GM21825 (cell line): ENCODE results near the gene MYL5.
"Not testable (repeated sequence)": the region's sequence is repeated elsewhere in the genome, so short reads cannot be mapped to it uniquely, and the experiment has no call there.

ENCODE experiments used
- ATAC-seq: cut with Tn5 transposase; IDR thresholded peaks from one replicate; pipeline ENCODE4 v1.9.1; 2021; ENCODE audit warnings: mild to moderate bottlenecking, moderate library complexity; ENCODE audit not compliant: unreplicated experiment

The MYL5 gene

DNA sequence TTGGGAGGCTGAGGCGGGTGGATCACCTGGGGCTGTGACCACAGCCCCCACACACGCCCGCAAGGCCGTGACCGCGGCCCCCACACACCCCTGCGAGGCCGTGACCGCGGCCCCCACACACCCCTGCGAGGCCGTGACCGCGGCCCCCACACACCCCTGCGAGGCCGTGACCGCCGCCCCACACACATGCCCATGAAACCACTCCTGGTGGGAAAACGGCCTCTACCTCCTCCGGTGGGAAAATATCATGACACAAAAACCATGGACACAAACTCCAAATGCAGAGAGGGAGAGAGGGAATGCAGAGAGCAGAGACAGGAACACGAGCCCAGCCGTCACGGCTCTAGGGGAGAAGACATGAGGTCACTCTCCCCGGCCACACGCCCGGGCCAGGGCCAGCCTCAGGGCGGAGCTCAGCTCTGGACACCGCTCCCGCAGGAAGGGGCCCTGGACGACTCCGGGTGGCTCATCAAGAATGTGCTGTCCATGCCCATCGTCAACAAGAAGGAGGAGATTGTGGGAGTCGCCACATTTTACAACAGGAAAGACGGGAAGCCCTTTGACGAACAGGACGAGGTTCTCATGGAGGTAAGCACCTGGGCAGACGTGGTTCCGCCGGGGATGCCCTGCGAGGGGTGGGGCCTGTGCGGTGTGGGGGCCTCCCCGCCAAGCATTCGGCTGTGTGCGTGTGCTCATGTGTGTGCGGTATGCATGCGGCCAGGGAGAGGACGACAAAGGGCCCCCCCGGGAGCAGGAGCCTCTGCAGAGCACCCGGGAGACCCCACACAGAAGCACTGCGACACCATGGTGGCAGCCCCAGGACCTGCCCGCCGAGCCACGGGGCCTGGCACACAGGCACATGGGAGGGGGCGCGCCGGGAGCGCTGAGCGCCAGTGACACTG is 17.7 kb upstream of the MYL5 start:
- no peak for ATAC-seq

DNA sequence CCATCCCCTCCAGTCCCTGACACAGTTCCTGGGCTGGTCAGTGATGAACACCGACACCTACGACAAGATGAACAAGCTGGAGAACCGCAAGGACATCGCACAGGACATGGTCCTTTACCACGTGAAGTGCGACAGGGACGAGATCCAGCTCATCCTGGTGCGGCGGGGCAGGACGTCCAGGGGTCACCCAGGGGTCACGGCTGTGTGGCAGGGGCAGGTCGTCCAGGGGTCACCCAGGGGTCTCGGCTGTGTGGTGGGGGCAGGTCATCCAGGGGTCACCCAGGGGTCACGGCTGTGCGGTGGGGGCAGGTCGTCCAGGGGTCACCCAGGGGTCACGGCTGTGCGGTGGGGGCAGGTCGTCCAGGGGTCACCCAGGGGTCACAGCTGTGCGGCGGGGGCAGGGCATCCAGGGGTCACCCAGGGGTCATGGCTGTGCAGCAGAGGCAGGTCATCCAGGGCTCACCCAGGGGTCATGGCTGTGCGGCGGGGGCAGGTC is 17.0 kb upstream of the MYL5 start:
- no peak for ATAC-seq

GRCh38 chr4:657834-658667 is 16.3 kb upstream of the MYL5 start:
- ATAC-seq = no peak

DNA sequence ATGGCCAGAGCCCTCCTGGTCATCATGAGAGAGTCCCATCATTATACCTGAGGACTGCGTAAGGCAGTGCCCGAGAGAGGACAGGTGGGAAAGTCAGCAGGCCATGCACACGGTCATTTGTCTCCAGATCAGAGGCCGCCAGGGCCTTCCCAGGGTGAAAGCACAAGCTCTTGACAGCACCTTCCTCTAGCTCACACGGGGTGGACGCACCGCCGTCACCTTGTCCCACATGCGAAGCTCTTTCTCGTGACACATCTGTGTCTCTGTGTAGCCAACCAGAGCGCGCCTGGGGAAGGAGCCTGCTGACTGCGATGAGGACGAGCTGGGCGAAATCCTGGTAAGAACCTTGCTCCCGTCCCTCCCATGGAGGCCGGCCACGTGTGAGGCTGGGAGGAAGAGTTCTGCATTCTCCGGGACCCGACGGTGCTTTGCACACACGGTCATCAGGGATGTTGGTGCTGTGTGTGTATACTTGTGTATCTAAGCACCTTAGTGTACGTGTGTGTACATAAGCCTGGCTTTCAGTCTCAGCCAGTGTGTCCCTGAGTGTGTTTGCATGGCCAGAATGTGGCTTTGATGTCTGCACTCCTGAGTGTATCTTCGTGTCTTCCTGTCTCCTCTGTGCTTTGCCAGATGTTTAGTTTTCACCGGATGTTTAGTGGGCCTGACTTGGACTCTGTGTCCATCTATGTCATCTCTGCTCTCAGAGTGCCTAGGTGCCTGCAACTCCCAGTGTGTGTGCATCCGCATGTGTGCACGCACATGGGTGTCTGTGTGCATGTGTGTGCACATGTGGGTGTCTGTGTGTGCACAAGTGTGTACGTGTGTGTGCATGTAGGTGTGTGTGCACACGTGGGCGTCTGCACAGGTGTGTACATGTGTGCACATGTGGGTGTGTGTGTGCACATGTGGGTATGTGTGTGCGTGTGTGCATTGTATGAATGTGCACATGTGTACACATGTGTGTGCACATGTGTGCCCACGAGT is 15.4 kb upstream of the MYL5 start:
- no peak for ATAC-seq

GRCh38 chr4:659851-660250 is 14.5 kb upstream of the MYL5 start:
- no peak for ATAC-seq

GRCh38 chr4:660401-660800 is 13.9 kb upstream of the MYL5 start:
- no peak for ATAC-seq

DNA sequence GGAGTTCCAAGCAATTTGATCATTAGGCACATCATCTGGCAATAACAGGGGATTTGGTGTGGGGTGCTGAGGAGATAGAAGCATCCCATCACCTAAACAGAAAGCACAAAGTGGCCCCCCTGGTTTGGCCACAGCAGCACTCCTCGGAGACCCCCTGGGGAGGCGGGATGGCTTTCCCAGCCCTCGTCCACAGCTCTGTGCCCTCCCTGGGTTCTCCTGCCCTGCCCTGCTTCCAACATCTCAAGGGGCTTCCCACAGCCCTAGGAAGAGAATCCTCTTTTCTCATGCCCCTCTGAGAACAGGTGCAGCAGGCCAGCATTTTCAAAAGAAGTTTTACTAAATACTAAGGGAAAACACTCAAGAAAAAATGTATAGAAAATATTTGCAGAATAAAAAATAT is 13.1 kb upstream of the MYL5 start:
- ATAC-seq = no peak

- ATAC-seq = no peak
Observed at GRCh38 chr4:661881-662761, 12.2 kb upstream of the MYL5 start.

DNA sequence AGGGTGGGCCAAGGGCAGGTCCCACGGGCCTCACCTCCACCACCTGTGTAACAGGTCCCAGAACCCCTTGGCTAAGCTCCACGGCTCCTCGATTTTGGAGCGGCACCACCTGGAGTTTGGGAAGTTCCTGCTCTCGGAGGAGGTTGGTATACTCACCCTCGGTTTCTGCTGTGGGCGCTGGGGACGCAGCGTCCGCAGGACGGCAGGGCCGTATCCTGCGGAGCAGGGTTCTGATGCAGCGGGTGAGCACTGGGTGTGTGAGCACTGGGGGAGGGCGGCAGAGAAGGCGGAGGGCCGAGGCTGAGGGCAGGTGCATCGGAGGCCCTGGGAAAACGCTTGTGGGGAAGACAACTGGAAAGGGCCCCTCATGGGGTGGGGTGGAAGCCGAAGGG is 11.3 kb upstream of the MYL5 start:
- ATAC-seq = no peak

DNA sequence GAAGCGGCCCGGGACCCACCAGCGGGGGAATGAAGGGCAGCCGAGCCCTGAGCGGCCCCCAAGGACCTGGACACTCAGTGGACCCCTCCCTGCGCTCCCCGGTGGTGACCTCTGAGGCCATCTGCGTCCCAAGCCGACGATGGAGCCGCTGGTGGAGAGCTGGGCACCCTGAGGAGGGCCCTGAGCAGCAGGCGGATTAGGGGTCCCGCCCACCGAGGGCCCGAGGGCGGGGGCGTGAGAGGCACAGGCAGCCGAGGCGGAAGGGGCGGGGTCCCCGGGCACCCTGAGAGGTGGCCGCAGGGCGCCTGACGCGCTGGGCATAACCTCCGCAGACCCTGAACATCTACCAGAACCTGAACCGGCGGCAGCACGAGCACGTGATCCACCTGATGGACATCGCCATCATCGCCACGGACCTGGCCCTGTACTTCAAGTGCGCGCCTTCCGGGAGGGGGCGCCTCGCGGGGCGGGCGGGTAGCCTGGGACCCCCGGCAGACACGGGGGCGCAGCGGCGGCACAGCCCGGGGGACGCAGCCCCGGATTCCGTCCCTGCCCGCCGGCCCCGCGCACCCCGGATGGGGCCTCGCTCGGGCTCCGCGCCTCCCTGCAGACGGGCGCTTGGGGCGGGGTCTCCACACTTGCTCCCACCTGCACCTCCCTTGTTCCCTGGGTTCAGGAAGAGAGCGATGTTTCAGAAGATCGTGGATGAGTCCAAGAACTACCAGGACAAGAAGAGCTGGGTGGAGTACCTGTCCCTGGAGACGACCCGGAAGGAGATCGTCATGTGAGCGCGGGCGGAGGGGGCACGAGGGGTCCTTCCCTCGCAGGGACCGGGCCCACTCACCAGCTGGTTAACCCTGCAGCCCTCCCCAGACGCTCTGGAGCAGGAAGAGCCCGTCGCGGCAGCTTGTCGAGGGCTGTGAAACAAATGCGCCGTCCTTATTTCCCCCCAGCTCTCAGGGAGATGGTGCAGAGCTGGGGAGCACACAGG is 10.6 kb upstream of the MYL5 start:
- ATAC-seq = peak; percentile 68

DNA sequence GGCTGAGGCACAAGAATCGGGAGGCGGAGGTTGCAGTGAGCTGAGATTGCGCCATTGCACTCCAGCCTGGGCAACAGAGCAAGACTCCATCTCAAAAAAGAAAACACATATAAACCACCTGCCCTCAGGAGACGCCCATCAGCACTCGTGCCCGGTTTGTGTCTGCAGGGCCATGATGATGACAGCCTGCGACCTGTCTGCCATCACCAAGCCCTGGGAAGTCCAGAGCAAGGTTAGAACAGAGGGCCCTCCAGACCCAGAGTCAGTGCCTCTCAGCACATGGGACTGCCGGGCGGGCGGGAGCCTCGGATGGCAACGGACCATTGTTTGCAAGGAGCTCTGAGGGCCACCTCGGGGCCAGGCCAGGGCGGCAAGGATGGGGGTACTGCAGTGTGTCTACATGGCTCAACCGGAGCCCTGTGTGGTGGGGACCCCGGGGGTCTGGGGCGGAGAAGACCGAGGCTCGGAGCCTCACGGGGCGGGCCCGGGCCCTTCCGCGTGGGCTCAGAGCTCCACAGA is 9.6 kb upstream of the MYL5 start:
- no peak for ATAC-seq

DNA sequence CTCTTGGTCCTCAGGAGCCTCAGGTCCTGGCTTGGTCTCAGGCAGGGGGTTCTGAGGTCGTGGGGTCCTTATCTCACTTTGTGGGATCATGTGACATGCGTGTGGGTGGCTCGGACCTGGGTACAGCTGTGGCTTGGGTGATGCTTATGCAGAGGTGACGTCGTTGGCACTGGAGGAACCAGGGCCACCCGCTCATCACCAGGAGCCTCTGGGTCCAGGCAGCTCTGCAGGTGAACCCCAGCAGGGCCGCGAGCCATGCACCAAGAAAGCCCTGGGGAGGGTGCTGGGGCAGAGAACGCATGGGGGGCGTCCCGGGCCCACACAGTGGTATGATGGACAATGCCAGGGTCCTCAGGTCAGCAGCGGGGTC is 9.0 kb upstream of the MYL5 start:
- no peak for ATAC-seq

GRCh38 chr4:665751-666435 is 8.4 kb upstream of the MYL5 start:
- no peak for ATAC-seq

GRCh38 chr4:666436-666810 is 7.9 kb upstream of the MYL5 start:
- ATAC-seq = no peak

DNA sequence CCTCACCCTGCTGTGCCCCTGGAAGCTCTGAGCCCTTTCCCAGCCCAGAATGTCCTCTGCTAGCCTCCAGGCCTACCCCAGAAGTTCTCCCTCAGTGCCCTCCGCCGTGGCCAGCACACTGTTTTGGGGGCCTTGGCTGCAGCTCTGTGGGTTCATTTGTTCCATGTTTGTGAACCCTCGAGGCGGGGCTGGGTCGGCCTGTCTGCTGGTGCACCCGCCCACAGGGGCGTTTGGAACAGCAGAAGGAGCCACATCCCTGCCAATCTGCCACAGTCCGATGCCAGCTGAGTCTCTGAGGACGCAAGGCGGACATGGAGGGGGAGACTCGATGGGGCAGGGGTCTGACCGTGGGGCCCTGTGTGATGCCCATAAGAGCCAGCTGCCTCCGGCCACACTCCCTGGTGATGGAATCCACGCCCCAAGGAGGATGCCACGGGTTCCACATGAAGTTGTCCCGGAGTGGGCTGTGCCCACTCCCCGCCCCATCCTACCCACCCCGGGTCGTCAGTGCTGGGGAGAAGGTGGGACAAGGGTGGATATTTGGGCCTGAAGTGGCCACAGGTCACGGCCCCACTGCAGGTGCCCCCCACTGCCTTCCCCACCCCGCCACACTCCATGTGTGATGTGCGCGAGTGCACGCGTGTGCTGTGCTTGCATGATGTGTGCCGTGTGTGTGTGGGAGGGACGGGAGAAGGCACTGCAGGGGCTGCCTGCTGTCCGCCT is 7.4 kb upstream of the MYL5 start:
- no peak for ATAC-seq

GRCh38 chr4:667545-667925 is 6.8 kb upstream of the MYL5 start:
- ATAC-seq = no peak

- not testable (repeated sequence) for ATAC-seq
Observed at GRCh38 chr4:668219-668618, 6.1 kb upstream of the MYL5 start.
